Large intestine (tissue), 3 donors: ENCODE measurements around the gene FGD6. TPM values are rescaled to one million over a fixed set of nuclear protein-coding genes. Genes with fewer than 3 reads are reported as not detected.
"Not testable (repeated sequence)": the region's sequence is repeated elsewhere in the genome, so short reads cannot be mapped to it uniquely, and the experiment has no call there.

ENCODE experiments used
- DNase-seq, 2 donors: peaks; one replicate each; pipeline versions ENCODE4 v3.0.0 to v3.0.0-alpha.2; 2013
- H3K27ac ChIP-seq: one replicate; pipeline ENCODE4 v1.5.1; 2013; ENCODE audit warnings: low read length
- H3K27me3 ChIP-seq: 2 replicates; pipeline ENCODE4 v1.6.1; 2013; ENCODE audit warnings: low read length; ENCODE audit not compliant: control insufficient read depth, insufficient read depth
- H3K36me3 ChIP-seq: 2 replicates; pipeline ENCODE4 v1.6.1; 2013; ENCODE audit warnings: low read length; ENCODE audit not compliant: control insufficient read depth, insufficient read depth
- H3K4me1 ChIP-seq: one replicate; pipeline ENCODE4 v1.6.1; 2013; ENCODE audit warnings: low read length; ENCODE audit not compliant: control insufficient read depth, insufficient read depth
- H3K4me3 ChIP-seq: one replicate; pipeline ENCODE4 v1.5.1; 2013; ENCODE audit warnings: low read length
- H3K9me3 ChIP-seq: one replicate; pipeline ENCODE4 v1.6.1; 2013; ENCODE audit warnings: mild to moderate bottlenecking, low read depth, low read length, moderate library complexity; ENCODE audit not compliant: control insufficient read depth
- WGBS: methylation state at CpG from one replicate; pipeline ENCODE4 v1.1.5; 2013; ENCODE audit warnings: low lambda C conversion rate; ENCODE audit not compliant: insufficient coverage; 5-methylcytosine and 5-hydroxymethylcytosine counted together
- polyA plus RNA-seq: library from polyadenylated mRNA; unstranded; fragments of 120-200 nt; gene quantifications from one replicate; pipeline ENCODE4 v1.2.1, GENCODE V29; 2013

FGD6 gene
- polyA plus RNA-seq, 1 donor = 12.3 TPM

DNA sequence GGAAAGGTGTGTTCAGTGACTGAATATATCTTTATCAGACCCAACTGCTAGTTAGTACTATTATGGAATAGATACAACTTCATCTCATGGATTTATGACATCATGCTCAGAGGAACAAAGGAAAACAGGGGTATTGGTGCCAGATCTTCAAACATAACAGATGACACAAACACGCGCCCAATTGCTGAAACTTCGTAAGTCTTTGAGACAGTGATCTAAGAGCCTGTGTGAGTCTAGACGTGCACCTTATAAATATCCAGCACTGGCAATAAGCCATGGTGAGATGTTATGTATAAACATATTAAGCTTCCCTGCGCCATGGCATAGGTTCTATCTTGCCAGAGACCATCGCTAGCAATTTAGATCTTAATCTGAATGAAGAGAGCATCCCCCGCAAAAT is 101.6 kb downstream of the FGD6 start:
- DNase-seq = no peak
- H3K36me3 ChIP-seq = peaks cover 15% of the 10 kb centered on the region
- H3K27me3 ChIP-seq = no peaks in the 10 kb centered on the region
- no peak overlapping the region for H3K4me3 ChIP-seq
- H3K4me1 ChIP-seq = no peaks in the 10 kb centered on the region
- WGBS = 50% methylated on average over 2 of the region's 7 CpGs
- H3K9me3 ChIP-seq = no peaks in the 10 kb centered on the region
- H3K27ac ChIP-seq = no peak overlapping the region

DNA sequence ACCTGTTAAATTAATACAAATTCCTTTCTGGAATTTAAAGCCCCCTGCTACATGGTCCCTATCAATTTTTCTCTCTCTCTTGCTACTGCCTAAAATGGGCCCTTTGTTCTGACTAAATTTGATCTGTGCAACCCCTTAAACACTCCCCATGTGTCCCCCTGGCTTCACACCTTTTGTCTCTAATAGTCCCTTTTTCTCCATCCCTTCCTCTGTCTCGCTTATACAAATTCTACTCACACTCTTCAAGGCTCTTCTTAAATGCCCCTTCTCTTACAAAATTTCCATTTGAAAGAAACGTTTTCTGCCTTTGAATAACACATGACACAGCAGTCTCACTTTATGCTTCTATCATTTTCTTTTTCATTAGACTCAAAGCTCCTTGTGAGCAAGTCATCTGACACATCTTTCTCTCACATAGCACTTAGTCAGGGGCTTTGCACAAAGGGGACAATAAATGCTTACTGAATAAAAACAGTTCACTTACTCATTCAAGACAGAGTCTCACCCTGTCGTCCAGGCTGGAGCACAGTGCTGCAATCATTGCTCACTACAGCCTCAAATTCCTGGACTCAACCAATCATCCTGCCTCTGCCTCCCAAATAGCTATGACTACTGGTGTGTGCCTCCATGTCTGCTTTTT is 102.4 kb downstream of the FGD6 start:
- Histone ChIP-seq H3K27me3 (no peaks in the 10 kb centered on the region), H3K4me1 (no peaks in the 10 kb centered on the region), H3K4me3 (no peak overlapping the region), H3K27ac (no peak overlapping the region), H3K9me3 (no peaks in the 10 kb centered on the region), H3K36me3 (peaks cover 17% of the 10 kb centered on the region)
- WGBS = 100% methylated on average over 2 of the region's 3 CpGs
- no peak for DNase-seq

DNA sequence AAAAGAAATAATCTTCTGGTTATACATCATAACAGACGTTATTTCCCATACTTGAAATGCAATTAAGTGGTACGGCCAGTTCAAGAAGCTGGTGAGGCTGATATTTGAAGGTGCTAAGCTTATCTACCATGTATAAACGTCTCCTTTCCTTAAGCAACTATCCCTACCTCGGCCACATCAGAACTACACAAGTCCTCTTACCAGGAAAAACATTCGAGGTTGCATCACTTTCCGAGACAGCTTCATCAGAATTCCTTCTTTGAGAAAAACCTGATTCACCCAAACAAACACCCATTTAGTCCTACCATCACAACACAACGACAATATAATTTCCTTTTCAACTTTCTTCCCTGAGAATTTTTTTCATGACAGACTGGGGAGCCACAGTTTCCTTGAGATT is 109.9 kb downstream of the FGD6 start:
- no peak overlapping the region for H3K27ac ChIP-seq
- H3K4me1 ChIP-seq = peaks cover 4% of the 10 kb centered on the region
- H3K9me3 ChIP-seq = no peaks in the 10 kb centered on the region
- WGBS = 89% methylated on average over 1 of the region's 7 CpGs
- no peak overlapping the region for H3K4me3 ChIP-seq
- H3K27me3 ChIP-seq = no peaks in the 10 kb centered on the region
- peaks cover 42% of the 10 kb centered on the region for H3K36me3 ChIP-seq
- DNase-seq = no peak

DNA sequence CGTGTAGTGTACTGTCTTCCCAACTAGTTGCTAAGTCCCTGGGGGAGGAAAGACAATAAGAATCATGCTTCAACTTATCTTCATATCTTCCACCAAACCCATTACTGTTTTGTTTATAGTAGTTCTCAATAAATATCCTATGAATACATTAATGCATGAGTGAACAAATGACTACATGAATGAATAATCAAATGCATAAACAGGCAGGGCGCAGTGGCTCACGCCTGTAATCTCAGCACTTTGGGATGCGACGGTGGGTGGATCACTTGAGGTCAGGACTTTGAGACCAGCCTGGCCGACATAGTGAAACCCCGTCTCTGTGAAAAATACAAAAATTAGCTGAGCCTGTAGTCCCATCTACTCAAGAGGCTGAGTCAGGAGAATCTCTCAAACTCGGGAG is 111.7 kb downstream of the FGD6 start:
- Histone ChIP-seq H3K4me3 (no peak overlapping the region), H3K27me3 (no peaks in the 10 kb centered on the region), H3K36me3 (peaks cover 32% of the 10 kb centered on the region), H3K9me3 (no peaks in the 10 kb centered on the region), H3K27ac (no peak overlapping the region), H3K4me1 (peaks cover 4% of the 10 kb centered on the region)
- no peak for DNase-seq
- WGBS = no CpG with 5 or more reads among the region's 8 CpGs

DNA sequence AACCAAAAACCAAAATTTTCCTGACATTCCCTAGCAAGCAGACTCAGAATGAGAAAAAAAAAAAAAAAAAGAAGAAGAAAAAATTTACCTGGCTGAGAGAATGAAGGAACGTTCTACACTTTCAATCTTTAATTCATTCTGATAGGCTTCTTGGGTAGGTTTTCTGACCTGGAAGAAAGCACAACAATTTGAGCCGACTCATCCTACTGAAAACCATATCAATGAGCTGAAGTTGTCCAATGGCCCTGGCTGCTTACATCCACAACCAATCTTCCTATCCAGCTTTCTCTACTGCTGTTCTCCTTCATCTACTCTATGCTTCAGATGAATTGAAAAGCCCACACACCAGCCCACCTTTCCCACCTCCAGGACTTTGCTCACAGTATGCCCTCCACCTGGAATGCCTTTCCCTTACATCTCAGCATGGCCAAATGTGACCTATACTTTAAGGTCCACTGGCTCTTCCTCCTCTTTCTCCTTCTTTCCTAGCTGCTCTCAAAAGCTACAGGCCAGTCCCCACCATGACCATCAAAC is 112.3 kb downstream of the FGD6 start:
- Histone ChIP-seq H3K9me3 (no peaks in the 10 kb centered on the region), H3K4me3 (no peak overlapping the region), H3K4me1 (peaks cover 4% of the 10 kb centered on the region), H3K36me3 (peaks cover 32% of the 10 kb centered on the region), H3K27ac (no peak overlapping the region), H3K27me3 (no peaks in the 10 kb centered on the region)
- no peak for DNase-seq
- WGBS = no CpG with 5 or more reads among the region's 2 CpGs

DNA sequence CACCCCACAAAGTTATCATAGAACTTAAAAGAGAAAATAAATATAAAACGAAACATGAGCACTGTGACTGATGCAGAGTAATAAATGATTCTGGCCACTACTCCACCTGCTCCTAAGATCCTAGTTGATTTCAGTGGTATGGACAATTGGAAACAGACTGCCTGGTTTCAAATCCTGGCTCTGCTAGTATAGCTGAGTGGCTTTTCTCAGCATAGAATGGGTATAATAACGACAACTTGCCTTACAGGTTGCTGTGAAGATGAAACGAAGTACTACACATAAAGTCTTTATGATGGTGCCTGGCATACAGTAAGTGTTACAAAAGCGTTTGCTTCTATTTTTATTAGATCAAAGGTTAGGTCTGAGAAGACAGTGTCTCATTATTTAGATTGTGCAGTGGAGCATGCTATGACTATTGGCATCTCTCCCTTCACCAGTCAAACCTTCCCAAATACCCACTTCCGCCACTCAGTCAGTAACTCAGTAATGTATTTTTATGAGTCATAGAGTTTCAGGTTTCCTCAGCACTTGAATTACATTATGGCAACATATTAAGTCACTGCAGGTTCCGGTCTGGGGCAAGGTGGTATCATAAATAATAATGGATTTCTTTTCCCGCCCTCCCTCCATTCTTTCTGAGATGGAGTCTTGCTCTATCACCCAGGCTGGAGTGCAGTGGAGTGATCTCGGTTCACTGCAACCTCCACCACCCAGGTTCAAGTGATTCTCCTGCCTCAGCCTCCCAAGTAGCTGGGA is 114.2 kb downstream of the FGD6 start:
- no peak overlapping the region for H3K4me3 ChIP-seq
- no peaks in the 10 kb centered on the region for H3K9me3 ChIP-seq
- H3K4me1 ChIP-seq = peaks cover 18% of the 10 kb centered on the region
- peak overlapping the region; percentile 35 for H3K27ac ChIP-seq
- H3K27me3 ChIP-seq = no peaks in the 10 kb centered on the region
- no CpG with 5 or more reads among the region's 8 CpGs for WGBS
- peak; percentile 42 to 74 for DNase-seq
- H3K36me3 ChIP-seq = peaks cover 22% of the 10 kb centered on the region

DNA sequence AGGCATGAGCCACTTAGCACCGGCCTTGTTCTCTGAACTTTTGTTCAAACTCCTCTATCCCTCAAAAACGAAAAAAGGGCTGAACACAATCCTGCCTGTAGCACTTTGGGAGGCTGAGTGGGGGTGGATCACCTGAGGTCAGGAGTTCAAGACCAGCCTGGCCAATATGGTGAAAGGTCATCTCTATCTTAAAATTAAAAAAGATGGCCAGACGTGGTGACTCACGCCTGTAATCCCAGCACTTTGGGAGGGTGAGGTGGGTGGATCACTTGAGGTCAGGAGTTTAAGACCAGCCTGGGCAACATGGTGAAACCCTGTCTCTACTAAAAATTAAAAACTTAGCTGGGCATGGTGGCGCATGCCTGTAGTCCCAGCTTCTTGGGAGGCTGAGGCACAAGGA is 115.3 kb downstream of the FGD6 start:
- WGBS = no CpG with 5 or more reads among the region's 5 CpGs
- not testable (repeated sequence) for H3K27ac ChIP-seq

DNA sequence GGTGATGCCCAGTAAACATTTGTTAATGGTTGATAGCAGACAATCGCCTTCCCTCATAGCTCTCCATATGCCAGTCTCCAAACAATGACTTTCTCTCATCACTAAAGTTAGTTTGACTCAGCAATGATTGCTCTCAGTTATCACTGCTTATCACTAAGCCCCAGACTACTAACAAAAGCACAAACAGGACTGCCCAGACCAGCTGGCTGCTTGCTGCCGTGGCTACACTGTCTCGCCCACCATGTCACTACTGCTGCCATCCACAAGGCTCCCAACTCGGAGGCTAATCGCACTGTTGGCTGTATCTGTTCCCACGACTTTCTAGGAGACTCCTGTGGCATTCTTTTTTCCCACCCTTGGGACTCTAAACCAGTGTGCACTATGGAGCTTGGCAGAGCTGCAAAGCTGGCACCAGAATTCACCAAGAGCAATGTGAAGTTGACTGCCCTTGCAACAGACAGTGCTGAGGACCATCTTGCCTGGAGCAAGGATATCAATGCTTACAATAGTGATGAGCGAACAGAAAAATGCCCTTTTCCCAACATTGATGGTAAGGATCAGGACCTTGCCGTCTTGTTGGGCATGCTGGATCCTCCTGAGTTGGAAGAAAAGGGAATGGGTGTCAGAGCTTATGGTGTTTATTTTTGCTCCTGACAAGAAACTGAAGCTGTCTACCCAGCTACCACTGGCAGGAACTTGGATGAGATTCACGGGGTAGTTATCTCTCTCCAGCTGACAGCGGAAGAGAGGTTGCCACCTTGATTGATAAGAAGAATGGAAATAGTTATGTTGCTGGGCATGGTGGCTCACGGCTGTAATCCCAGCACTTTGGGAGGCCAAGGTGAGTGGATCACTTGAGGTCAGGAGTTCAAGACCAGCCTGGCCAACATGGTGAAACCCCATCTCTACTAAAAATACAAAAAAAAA is 116.7 kb downstream of the FGD6 start:
- Histone ChIP-seq H3K27me3 (no peaks in the 10 kb centered on the region), H3K4me3 (no peak overlapping the region), H3K4me1 (peaks cover 22% of the 10 kb centered on the region), H3K27ac (no peak overlapping the region), H3K9me3 (no peaks in the 10 kb centered on the region), H3K36me3 (peaks cover 14% of the 10 kb centered on the region)
- no CpG with 5 or more reads among the region's 11 CpGs for WGBS
- peak in 1 of 2 donors; percentile 51 for DNase-seq

More for the DNA sequence above, 115.3 kb downstream of the FGD6 start:
- not testable (repeated sequence) for H3K27me3 ChIP-seq, H3K9me3 ChIP-seq, DNase-seq, H3K4me3 ChIP-seq
- peaks cover 14% of the 10 kb centered on the region for H3K36me3 ChIP-seq
- H3K4me1 ChIP-seq = peaks cover 22% of the 10 kb centered on the region

DNA sequence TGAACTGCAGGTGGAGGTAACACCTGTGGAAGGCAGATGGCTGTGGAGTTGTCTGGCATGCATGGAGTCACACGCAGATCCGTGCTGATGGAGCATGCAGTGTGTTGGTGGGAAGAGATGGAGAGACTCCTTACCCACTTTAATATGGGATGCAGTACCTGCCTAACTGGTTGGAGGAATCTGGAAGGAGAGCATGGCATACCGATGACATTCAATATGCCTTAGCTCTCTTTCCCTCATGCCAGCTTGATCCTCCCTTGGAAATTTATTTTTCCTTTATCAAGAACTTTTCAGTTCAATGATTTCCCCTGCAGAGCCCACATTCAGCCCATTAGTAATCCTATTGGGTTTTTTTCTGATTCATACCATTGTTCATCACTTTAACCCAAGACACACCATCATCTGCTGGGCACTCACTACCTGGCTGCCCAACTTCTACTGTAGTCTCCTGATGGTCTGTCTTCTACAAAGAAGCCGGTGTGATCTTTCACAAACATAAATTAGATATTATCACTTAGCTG is 117.9 kb downstream of the FGD6 start:
- Histone ChIP-seq H3K27me3 (no peaks in the 10 kb centered on the region), H3K27ac (no peak overlapping the region), H3K4me1 (peaks cover 22% of the 10 kb centered on the region), H3K4me3 (no peak overlapping the region), H3K9me3 (no peaks in the 10 kb centered on the region), H3K36me3 (peaks cover 8% of the 10 kb centered on the region)
- DNase-seq = no peak
- 100% methylated on average over 1 of the region's 4 CpGs for WGBS

DNA sequence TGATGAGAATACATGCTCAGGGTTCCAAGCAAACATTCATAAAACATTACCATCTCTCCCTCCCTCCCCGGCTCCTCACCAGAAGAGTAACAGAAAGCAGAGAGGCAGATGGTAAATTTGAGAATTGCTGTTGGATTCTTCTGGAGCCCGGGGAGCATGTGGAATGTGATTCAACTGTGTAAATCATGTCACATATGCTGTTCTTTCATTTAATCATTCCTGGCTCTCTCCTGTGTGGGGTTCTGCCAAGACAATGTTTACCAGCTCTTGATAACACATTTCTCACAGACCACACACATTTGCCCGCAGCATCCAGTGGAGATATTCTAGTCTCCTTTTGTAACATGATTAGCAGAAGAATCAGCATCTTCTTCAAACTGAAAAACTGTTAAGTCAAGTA is 120.4 kb downstream of the FGD6 start:
- peak in 1 of 2 donors; percentile 21 for DNase-seq
- peaks cover 8% of the 10 kb centered on the region for H3K36me3 ChIP-seq
- H3K4me1 ChIP-seq = peaks cover 18% of the 10 kb centered on the region
- H3K27me3 ChIP-seq = no peaks in the 10 kb centered on the region
- H3K4me3 ChIP-seq = no peak overlapping the region
- no peak overlapping the region for H3K27ac ChIP-seq
- no CpG with 5 or more reads among the region's 3 CpGs for WGBS
- no peaks in the 10 kb centered on the region for H3K9me3 ChIP-seq
